ENCODE results near the gene SLC5A3. TPM values are rescaled to one million over a fixed set of nuclear protein-coding genes. Genes with fewer than 3 reads are reported as not detected.

The SLC5A3 gene
- total and polyA plus RNA-seq, 10 of the 15 experiments (the other 5 are each of a cell fraction or from before 2014, with no cell fraction given), result 3.3 to 21.4 (median 12.0) TPM

GRCh38 chr21:34047835-34048234, 25.5 kb upstream of the SLC5A3 start:
- CTCF ChIA-PET, result interaction anchor here (1.0 kb wide), 1 partner anchor 16 kb away, joined by 4 read pairs; no protein-coding TSS in a partner anchor
- TF ChIP-seq SIN3A (IDR thresholded peaks at IDR 0.05; ENCODE audit: low read depth, low read length) (no peak), PRDM15 (CRISPR knock-in tag; IDR thresholded peaks at IDR 0.05) (no peak), NR2F1 (conservative IDR thresholded peaks at IDR 0.05) (no peak), POLR2AphosphoS2 (IDR thresholded peaks at IDR 0.05; ENCODE audit: low read depth, low read length) (no peak), ATF7 (IDR thresholded peaks at IDR 0.05; ENCODE audit: low read depth) (no peak), IRF3 (IDR thresholded peaks at IDR 0.05) (no peak), E4F1 (IDR thresholded peaks at IDR 0.05; ENCODE audit: borderline replicate concordance, partially characterized antibody) (no peak), IRF5 (IDR thresholded peaks at IDR 0.05; ENCODE audit: borderline replicate concordance) (no peak), BRCA1 (IDR thresholded peaks at IDR 0.05; ENCODE audit: low read depth, low read length) (no peak), TAF1 (IDR thresholded peaks at IDR 0.05; ENCODE audit: borderline replicate concordance, low read depth, low read length) (no peak), NRF1 (conservative IDR thresholded peaks at IDR 0.05; ENCODE audit: low read depth, low read length) (no peak), NFYB (IDR thresholded peaks at IDR 0.05; ENCODE audit: insufficient read depth, low read depth, low read length) (no peak), SIX5 (IDR thresholded peaks at IDR 0.05; ENCODE audit: low read depth, low read length, severe bottlenecking) (no peak), CBX5 (IDR thresholded peaks at IDR 0.05; ENCODE audit: low read depth) (no peak), SUZ12 (IDR thresholded peaks at IDR 0.05; ENCODE audit: unreplicated experiment) (no peak)

More at GRCh38 chr21:34047835-34048234, 25.5 kb upstream of the SLC5A3 start:
- ChIA-PET RAD21 (ENCODE audit: unreplicated experiment) (interaction anchor here (0.8 kb wide), 1 partner anchor 25 kb away, joined by 3 read pairs; no protein-coding TSS in a partner anchor), SMC1A (ENCODE audit: uncharacterized antibody, unreplicated experiment) (interaction anchor here (0.8 to 1.0 kb wide), 2 partner anchors 26 to 96 kb away, joined by 3 read pairs; no protein-coding TSS in a partner anchor), POLR2A (interaction anchor here (0.7 to 1.4 kb wide), 2 partner anchors 25 to 96 kb away, joined by 4 read pairs; partner anchors contain the start of genes MRPS6 and SLC5A3)
- Histone ChIP-seq H3K27ac (ENCODE audit: control insufficient read depth, insufficient read depth) (no peak overlapping the region), H3K36me3 (ENCODE audit: control insufficient read depth in 2 of 2, insufficient read depth in 2 of 2, low read length in 1 of 2) (no peaks in the 10 kb centered on the region), H3K4me1 (ENCODE audit: control insufficient read depth, insufficient read depth, low read length) (peaks cover 6% of the 10 kb centered on the region; the same call in 1 of the 2 replicates), H3K9ac (ENCODE audit: control insufficient read depth, insufficient read depth, low read length) (no peak overlapping the region), H2AFZ (ENCODE audit: control insufficient read depth, low read depth, low read length) (no peak overlapping the region), H3K9me3 (replicated peaks; ENCODE audit: control insufficient read depth, insufficient read depth, low read length) (no peaks in the 10 kb centered on the region; the same call in 2 of the 3 replicates), H3K4me3 (no peak overlapping the region), H3K27me3 (replicated peaks in 1 of 2; ENCODE audit: control insufficient read depth in 2 of 2, insufficient read depth in 2 of 2, low read length in 1 of 2) (no peaks in the 10 kb centered on the region), H3K4me2 (ENCODE audit: control insufficient read depth, insufficient read depth) (no peak overlapping the region), H4K20me1 (ENCODE audit: control insufficient read depth, insufficient read depth) (no peaks in the 10 kb centered on the region), H3K79me2 (ENCODE audit: control insufficient read depth, insufficient read depth, low read length) (no peaks in the 10 kb centered on the region)
- no peak for FAIRE-seq
- no TSS peak for BruUV-seq (replicated peaks)
- in situ Hi-C loops (cut with MboI), result no loop called here
- no peak for DNase-seq (ENCODE audit: low read depth, low spot score)
- no peak for ATAC-seq
- intact Hi-C loops (cut with micrococcal nuclease; ENCODE audit: unreplicated experiment), result no loop called here
